NCI-H774 (cell line): ENCODE results near the gene TGFBR2.
"Not testable (repeated sequence)": the region's sequence is repeated elsewhere in the genome, so short reads cannot be mapped to it uniquely, and the experiment has no call there.

Experiments used
- DNase-seq: peaks from one replicate; lab custom pipeline; 2025; lab: John Stamatoyannopoulos, UW

The TGFBR2 gene

DNA sequence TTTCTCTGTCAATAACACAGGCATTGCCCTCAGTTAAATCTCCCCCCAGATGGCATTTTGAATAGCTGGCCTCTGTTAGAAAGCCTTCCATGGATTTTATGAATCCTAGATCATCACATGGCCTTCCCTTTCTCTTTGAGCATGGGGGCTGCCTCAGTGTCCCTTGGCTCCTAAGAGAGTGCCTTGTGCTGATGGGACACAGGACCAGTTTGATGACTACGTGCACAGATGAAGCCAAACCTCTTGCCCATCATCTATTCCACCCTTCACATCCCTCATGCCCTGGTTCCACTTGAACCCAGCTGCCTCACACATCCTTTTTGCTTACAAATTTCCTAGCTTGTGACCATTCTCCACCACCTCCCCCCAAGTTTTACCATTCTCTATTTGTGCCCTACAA lies 12.9 kb downstream of the TGFBR2 start:
- no peak for DNase-seq

DNA sequence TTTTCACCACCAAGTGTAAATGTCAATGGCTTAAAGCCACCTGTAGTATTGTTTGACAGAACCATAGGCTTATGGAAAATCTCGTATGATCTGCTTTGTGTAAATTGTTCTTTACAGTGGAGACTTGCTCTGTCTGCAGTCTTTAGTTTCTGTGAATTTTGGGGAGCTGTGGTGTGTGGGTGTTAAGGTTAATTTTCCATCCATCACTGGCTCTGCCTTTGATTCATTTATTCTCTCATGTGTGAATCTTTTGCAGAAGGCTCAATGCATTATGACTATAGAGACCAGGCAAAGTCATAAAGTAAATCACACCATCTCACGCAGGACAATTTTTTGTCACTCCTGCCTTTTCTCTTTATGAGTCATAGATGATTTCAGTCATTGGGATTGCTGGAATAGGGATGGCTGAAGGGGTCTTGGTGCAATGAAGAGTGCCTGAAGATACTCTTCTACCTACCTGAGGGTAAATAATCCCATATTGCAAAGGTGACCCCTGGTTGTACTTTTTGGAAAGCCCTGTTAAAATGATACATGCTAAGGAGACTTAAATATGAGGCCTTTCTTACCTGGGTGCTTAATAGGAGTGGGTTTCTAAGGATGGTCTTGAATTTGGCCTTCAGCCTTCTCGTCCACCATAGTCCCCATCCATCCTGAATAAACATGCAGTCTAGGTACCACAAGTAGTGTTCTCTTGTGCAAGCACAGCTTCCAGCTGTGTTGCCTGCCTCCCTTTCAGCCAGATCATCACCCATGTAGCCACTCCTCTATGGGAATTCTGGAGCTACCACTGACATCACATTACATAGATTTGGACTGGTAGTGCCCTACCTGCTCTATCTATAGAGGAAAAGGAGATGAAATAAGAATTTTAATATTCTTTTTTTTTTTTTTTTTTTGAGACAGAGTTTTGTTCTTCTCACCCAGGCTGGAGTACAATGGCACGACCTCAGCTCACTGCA lies 14.3 kb downstream of the TGFBR2 start:
- no peak for DNase-seq

DNA sequence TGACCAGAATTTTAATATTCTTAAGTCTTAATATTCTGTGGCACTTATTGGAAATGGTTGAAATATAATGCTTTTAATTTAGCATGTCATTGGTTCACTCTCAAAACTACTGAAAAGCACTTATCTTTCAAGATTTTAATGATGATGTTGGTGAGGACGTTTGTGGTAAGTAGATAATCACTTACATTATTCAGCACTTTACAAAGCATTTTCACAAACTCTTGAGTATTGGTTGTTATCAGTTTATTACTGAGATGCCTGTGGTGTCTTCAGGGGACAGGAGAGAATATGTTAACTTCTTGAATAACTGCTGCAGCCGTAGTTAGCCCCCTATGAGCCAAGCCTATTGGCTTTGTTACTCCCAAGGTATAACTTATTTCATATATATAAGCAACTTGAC lies 15.2 kb downstream of the TGFBR2 start:
- no peak for DNase-seq

GRCh38 chr3:30622047-30622545 lies 15.7 kb downstream of the TGFBR2 start:
- no peak for DNase-seq

GRCh38 chr3:30622790-30623189 lies 16.4 kb downstream of the TGFBR2 start:
- no peak for DNase-seq

GRCh38 chr3:30623351-30623750 lies 16.9 kb downstream of the TGFBR2 start:
- no peak for DNase-seq

DNA sequence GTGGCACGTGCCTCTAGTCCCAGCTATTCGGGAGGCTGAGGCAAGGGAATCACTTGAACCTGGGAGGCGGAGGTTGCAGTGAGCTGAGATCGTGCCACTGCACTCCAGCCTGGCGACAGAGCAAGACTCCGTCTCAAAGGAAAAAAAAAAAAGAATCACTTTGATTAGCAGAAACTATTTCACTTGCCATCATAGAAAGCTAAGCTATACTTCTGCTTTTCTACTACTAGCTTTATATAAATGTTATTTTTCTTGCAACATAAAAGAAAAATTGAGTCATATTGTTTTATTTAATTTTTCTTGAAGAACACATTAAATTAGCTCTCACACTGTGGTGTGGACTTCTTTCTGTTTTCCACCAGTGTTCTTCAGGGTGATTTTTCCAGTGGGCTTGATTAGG lies 18.1 kb downstream of the TGFBR2 start:
- DNase-seq: not testable (repeated sequence)

GRCh38 chr3:30625541-30626438 lies 19.4 kb downstream of the TGFBR2 start:
- no peak for DNase-seq

- no peak for DNase-seq
Measured at GRCh38 chr3:30626443-30627180, 20.2 kb downstream of the TGFBR2 start.

- DNase-seq: no peak
Measured at GRCh38 chr3:30628205-30628900, 22.0 kb downstream of the TGFBR2 start.

DNA sequence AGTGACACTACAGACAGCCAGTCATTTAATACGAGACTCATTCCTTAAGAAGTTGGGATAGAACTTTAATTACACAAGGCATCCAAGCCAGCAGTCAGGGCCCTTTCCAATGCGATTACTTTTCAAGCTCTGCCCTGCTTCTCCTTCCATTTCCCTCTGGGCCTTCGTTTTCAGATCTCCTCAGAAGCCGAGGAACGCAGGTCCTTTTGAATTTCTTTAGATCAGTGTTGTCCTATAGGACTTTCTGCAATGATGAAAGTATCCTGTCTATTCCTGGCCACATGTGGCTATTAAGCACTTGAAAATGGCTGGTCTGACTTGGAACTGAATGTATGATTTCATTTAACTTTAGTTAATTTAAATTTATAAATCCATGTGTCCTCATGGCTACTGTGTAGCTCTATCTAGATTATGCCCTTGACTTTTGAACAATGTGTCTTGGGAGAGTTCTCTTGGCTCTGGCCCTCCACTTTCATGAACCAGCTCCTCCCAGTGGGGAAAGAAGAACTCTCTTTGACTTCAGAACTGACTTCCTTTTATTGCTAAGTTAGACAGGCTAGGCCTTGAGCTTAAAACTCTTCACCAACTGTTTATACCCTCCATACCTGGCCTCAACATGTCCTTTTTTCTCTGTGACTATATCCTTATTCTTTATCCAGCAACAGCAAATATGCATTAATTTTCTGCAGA lies 22.6 kb downstream of the TGFBR2 start:
- DNase-seq: no peak

- no peak for DNase-seq
Measured at GRCh38 chr3:30629746-30630145, 23.3 kb downstream of the TGFBR2 start.

DNA sequence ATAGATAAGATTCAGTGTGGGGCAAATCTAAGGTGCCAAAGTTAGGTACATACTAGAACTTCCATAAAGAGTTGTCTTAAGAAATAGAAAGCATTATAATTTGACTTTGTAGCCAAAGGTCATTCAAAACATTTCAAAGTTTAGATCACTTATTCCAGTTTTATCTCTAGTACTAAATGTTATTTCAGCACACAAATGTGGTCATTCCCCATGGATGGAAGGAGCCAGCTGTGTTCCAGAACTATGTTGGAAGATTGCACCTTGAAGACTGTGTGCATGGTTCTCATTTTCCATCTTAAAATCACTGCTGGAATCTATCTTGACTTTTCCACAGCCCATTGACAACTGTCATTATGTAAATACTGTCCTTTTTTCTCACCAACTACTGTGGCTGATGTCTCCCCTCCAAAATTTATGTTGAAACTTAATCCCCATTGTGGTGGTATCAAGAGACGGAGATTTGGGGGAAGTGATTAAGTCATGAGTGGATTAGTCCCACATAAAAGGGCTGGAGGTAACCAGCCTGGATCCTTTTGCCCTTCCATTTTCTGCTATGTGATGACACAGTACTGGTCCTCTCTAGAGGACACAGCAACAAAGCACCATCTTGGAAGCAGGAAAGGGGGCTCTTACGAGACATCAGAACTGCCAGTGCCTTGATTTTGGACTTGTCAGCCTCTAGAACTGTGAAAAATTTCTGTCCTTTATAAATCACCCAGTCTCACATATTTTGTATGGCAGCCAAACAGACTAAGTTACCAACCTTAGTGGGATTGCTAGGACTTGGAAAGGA lies 24.0 kb downstream of the TGFBR2 start:
- no peak for DNase-seq

DNA sequence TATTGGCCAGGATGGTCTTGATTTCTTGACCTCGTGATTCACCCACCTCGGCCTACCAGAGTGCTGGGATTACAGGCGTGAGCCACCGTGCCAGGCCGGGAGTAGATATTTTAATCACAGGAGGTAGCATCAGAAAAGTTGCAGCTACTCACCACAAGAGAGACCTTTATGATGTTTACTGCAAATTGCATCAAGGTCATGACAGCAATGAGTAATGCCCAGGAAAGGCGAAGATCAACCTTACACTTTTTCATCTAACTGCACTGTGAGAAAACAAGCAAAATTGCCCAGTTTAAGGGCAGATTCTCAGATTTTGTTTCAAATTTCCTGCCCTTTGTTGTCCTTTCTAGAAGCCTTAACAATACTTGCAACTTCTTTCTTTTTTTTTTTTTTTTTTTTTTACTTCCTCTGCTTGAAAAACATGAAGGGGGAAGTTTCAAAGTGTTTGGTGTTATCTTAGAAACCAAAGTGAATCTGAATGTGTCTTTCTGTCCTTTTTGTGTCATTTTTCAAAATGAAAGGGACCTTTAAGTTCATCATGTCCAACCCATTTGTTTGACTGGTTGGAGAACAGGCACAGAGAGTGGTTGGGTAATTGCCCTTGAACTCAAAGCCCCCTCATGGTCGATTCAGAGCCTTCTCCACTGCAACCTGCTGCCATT lies 25.0 kb downstream of the TGFBR2 start:
- no peak for DNase-seq

DNA sequence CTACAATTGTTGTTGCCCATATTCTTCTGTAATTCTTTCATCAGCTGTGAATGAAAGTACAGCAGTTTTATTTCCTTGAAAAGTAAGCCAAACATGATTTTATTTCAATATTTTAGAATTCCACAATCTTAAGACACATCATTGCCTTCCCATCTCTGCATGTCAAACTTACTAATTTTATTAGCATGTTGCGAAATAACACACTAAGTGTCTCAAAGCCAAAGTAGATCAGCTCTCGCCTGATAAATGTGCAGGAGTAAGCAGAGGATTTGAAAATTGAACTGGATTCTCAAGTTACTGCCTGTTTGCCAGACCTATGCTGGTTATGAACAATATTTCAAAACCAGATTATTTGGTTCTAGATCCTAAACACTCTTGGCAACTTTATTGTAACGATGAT lies 25.7 kb downstream of the TGFBR2 start:
- no peak for DNase-seq

GRCh38 chr3:30632521-30632920 lies 26.1 kb downstream of the TGFBR2 start:
- no peak for DNase-seq

DNA sequence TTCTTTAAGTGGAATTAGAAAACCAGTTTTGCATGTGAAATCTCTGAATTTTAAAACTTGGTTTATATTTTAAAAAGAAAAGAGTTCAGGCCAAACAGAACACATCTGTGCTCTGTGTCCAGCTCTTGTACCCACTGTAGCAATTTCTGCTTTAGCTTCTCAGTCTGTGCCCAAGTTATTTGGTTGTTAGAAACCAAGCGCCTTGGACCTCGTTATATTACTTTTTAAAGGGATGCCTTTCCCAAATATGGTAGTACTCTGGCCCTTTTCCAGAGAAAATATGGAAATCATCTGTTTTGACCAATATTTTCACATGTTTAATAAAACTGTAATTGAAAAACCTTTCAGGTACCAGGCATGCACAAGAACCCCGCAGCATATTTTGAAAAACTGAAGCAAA lies 27.3 kb downstream of the TGFBR2 start:
- DNase-seq: no peak

GRCh38 chr3:30634761-30635735 lies 28.6 kb downstream of the TGFBR2 start:
- DNase-seq: no peak
